HG03280 (cell line): ENCODE results near the gene ZNF606.
"Not testable (repeated sequence)": the region's sequence is repeated elsewhere in the genome, so short reads cannot be mapped to it uniquely, and the experiment has no call there.

Source experiments
- ATAC-seq: cut with Tn5 transposase; IDR thresholded peaks from one replicate; pipeline ENCODE4 v1.9.1; 2021; ENCODE audit warnings: mild to moderate bottlenecking, moderate library complexity; ENCODE audit not compliant: unreplicated experiment

ZNF606 gene

GRCh38 chr19:58010507-58010906 lies 7.9 kb upstream of the ZNF606 start:
- no peak for ATAC-seq

GRCh38 chr19:58009666-58010301 lies 7.2 kb upstream of the ZNF606 start:
- ATAC-seq = no peak

DNA sequence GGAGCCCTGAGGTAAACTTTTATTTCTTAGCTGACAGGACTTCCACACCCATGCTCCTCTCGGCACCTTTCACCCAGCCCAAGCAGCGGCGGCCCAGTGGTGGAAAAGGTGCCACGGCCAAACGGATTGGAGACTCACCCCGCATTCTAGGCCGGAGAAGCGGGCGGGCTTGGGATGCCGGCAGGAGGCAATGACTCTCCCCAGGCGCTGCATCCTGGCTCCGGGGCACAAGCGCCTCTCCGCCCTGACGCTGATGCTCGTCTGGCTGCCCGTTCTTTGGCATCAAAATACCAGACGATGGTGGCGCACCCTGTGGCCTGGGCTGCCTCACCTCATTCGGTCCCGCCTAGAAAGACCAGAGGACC lies 6.7 kb upstream of the ZNF606 start:
- no peak for ATAC-seq

- ATAC-seq = not testable (repeated sequence)
Observed at GRCh38 chr19:58008877-58009276, 6.3 kb upstream of the ZNF606 start.

GRCh38 chr19:58007285-58007684 lies 4.7 kb upstream of the ZNF606 start:
- ATAC-seq = no peak

GRCh38 chr19:58003174-58003828 lies 681 bp upstream of the ZNF606 start:
- ATAC-seq = no peak

DNA sequence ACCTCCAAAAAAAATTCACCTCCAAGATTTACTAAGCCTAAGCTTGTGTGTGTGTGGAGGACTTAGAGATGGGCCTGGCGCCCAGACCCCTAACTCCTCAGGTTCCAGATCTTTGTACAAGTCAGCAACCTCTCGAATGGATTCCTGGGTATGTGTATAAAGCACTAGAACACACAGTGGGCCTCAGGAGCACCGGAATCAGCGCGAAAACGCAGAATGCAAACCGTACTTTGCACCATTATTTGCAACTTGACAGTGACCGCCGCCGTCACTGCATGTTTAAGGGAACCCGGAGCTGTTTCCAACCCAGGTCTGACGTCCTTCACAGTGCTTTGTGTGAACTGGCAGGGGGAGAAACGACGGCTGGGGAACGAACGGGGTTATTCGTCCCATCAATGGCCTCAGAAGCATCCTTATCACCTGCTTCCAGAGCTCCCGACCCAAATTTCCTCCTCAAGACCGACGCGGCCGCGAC lies 688 bp downstream of the ZNF606 start:
- no peak for ATAC-seq

DNA sequence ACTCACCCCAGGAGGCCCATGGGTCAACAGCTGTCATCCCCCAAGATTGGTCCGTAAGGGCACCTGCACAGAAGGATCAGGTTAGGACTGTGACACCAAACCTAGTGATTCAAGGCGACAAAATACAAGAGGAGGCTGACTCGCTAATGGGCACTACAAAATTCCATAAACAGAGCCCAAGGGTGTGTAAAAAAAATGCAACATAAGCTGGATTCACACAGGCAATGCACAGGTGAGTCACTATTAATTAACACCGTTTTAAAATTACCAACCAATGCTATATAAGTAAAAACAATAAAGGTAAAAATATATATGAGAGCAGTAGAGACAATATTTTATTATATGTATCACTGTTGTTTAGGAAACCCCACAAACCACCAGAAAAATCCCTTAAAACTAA lies 1.9 kb downstream of the ZNF606 start:
- ATAC-seq = no peak

- ATAC-seq = no peak
Observed at GRCh38 chr19:57992841-57993240, 9.8 kb downstream of the ZNF606 start.

GRCh38 chr19:57978586-57979289 lies 23.9 kb downstream of the ZNF606 start:
- no peak for ATAC-seq

GRCh38 chr19:57974434-57974833 lies 28.2 kb downstream of the ZNF606 start, which contains the start of gene C19orf18:
Gene C19orf18, minus strand, starts transcription at chr19:57974534. Its CDS starts 102 bp downstream, at chr19:57974432.
- ATAC-seq = no peak

- ATAC-seq = no peak
Observed at GRCh38 chr19:57964761-57965160, 37.9 kb downstream of the ZNF606 start.

GRCh38 chr19:57961785-57962184 lies 40.8 kb downstream of the ZNF606 start:
- no peak for ATAC-seq

GRCh38 chr19:57954996-57955395 lies 47.6 kb downstream of the ZNF606 start:
- no peak for ATAC-seq

DNA sequence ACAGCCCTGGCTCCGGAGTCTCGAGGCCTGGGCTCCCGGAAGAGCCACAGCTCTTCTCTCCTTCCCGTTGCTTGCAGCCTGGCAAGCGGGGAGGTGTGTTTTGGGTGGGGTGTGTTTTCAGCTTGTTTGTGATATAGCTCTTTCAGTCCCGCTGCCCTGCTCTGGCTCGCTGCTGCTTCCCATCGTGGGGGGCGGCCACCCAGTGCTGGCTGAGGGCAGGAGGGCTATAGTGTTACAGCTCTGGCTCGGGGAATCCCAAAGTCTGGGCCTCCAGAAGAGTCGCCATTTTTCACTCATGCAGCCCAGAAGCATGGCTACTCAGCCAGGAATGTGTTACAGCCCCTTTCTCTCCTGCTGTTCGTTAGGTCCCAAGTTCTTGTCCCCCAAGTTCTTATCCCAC lies 52.9 kb downstream of the ZNF606 start:
- no peak for ATAC-seq

GRCh38 chr19:57949296-57949695 lies 53.3 kb downstream of the ZNF606 start:
- ATAC-seq = no peak

GRCh38 chr19:57947419-57948134 lies 55.0 kb downstream of the ZNF606 start, which contains the start of gene ZNF256:
Gene ZNF256, minus strand, starts transcription at chr19:57947706. Its CDS starts 232 bp downstream, at chr19:57947474.
- ATAC-seq = no peak

DNA sequence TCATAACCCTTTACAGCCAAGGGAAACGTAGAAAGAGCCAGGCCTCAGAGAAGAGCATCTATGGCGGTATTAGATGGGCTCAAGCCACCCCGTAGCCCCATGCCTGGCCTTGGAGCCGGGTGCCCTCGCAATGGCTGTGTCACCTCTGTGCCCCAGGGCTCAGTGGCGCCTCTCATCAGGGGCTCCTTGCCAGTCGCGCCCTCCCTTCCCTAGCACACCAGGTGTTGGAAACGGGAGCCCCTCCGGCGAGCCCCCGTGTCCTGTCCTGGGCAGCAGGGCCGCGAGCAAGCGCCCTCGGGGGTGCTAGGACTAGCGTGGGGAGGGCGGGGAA lies 55.6 kb downstream of the ZNF606 start:
- ATAC-seq = no peak

GRCh38 chr19:57946316-57946715 lies 56.3 kb downstream of the ZNF606 start:
- no peak for ATAC-seq

GRCh38 chr19:57941593-57941992 lies 61.0 kb downstream of the ZNF606 start:
- ATAC-seq = no peak

- ATAC-seq = no peak
Observed at GRCh38 chr19:57935731-57936130, 66.9 kb downstream of the ZNF606 start.
